Fibroblast of lung (primary cell): ENCODE data around the gene UBXN2A. TPM values are rescaled to one million over a fixed set of nuclear protein-coding genes. Genes with fewer than 3 reads are reported as not detected.
A peak's percentile ranks its signal among the peaks of the same experiment; 100 is the strongest.
"Not testable (repeated sequence)": the region's sequence is repeated elsewhere in the genome, so short reads cannot be mapped to it uniquely, and the experiment has no call there.

ENCODE experiments used
- DNase-seq, 2 donors: peaks; one replicate each; pipeline versions ENCODE4 v3.0.0 to v3.0.0-alpha.2; 2010; ENCODE audit warnings: low read depth in 2 of 2
- H2AFZ ChIP-seq: 2 replicates; pipeline ENCODE4 v1.5.1; 2012; ENCODE audit warnings: low read length, control low read depth, inconsistent platforms
- H3K27ac ChIP-seq: 2 replicates; pipeline ENCODE4 v1.5.1; 2011; ENCODE audit warnings: low read length, control low read depth; ENCODE audit not compliant: insufficient read depth
- H3K27me3 ChIP-seq: 2 replicates; pipeline ENCODE4 v1.5.1; 2011; ENCODE audit warnings: mild to moderate bottlenecking, low read length; ENCODE audit not compliant: control insufficient read depth, insufficient read depth
- H3K36me3 ChIP-seq: 2 replicates; pipeline ENCODE4 v1.5.1; 2011; ENCODE audit warnings: low read length; ENCODE audit not compliant: control insufficient read depth, insufficient read depth
- H3K4me1 ChIP-seq: 2 replicates; pipeline ENCODE4 v1.5.1; 2011; ENCODE audit warnings: low read length; ENCODE audit not compliant: control insufficient read depth, insufficient read depth; ENCODE audit errors: extremely low read depth
- H3K4me2 ChIP-seq: 2 replicates; pipeline ENCODE4 v1.5.1; 2011; ENCODE audit warnings: low read length, control low read depth; ENCODE audit not compliant: insufficient read depth; ENCODE audit errors: extremely low read depth
- H3K4me3 ChIP-seq, 4 experiments: fragments of 200-600 bp in 1 of 4; sonication (generic) in 1 of 4; replicated peaks in 1 of 4; 2 replicates each; pipeline ENCODE4 v1.5.1; 2011 to 2016; ENCODE audit warnings: low read length in 4 of 4, low read depth in 3 of 4, mild to moderate bottlenecking in 3 of 4, control low read depth in 2 of 4, inconsistent platforms in 1 of 4, mixed read lengths in 1 of 4; ENCODE audit not compliant: insufficient read depth in 1 of 4; ENCODE audit errors: control extremely low read depth in 1 of 4
- H3K79me2 ChIP-seq: 2 replicates; pipeline ENCODE4 v1.5.1; 2012; ENCODE audit warnings: mild to moderate bottlenecking, low read length, inconsistent platforms; ENCODE audit not compliant: control insufficient read depth, insufficient read depth
- H3K9ac ChIP-seq: 2 replicates; pipeline ENCODE4 v1.5.1; 2011; ENCODE audit warnings: mild to moderate bottlenecking, low read length, control low read depth; ENCODE audit not compliant: insufficient read depth
- H3K9me3 ChIP-seq: 2 replicates; pipeline ENCODE4 v1.5.1; 2012; ENCODE audit warnings: low read depth, low read length; ENCODE audit not compliant: control insufficient read depth, insufficient read depth
- H4K20me1 ChIP-seq: 2 replicates; pipeline ENCODE4 v1.5.1; 2011; ENCODE audit warnings: low read length; ENCODE audit not compliant: control insufficient read depth, insufficient read depth; ENCODE audit errors: extremely low read depth
- CTCF ChIP-seq, 2 donors: IDR thresholded peaks in 1 of 2; conservative IDR thresholded peaks in 1 of 2; 1 replicate in 1 of 2; 2 replicates in 1 of 2; pipeline ENCODE4 v1.5.1; 2011 to 2012; ENCODE audit warnings: low read length in 2 of 2, control low read depth in 1 of 2, inconsistent platforms in 1 of 2, low read depth in 1 of 2, mild to moderate bottlenecking in 1 of 2
- EZH2 ChIP-seq: IDR thresholded peaks from 2 replicates; pipeline ENCODE4 v1.5.1; 2012; ENCODE audit warnings: low read length, control low read depth, mild to moderate bottlenecking; ENCODE audit errors: missing control alignments
- polyA plus RNA-seq, 2 donors: library from polyadenylated mRNA; depleted of rRNA in 1 of 2; stranded (reverse) in 1 of 2; unstranded in 1 of 2; fragments of >200 nt; gene quantifications; 2 replicates each; pipeline ENCODE4 v1.2.1, GENCODE V29; 2011 to 2012; ENCODE audit warnings: missing spikeins in 1 of 2
- total RNA-seq: library from RNA; depleted of rRNA; stranded (reverse); fragments of >200 nt; gene quantifications from 2 replicates; pipeline ENCODE4 v1.2.1, GENCODE V29; 2014

Gene UBXN2A
- total and polyA plus RNA-seq, 2 donors (not counting 1 experiment from before 2014, with no cell fraction given), result 12.8 to 12.9 TPM

GRCh38 chr2:24010477-24011249, 70.4 kb downstream of the UBXN2A start:
- Histone ChIP-seq H3K27ac (no peak overlapping the region), H2AFZ (peak overlapping the region; percentile 44), H4K20me1 (no peaks in the 10 kb centered on the region), H3K4me2 (peak overlapping the region; percentile 78), H3K9ac (no peak overlapping the region), H3K27me3 (peaks cover 3% of the 10 kb centered on the region), H3K36me3 (no peaks in the 10 kb centered on the region), H3K79me2 (no peaks in the 10 kb centered on the region), H3K4me1 (no peaks in the 10 kb centered on the region), H3K4me3 (peak overlapping the region in 3 of 4 experiments; percentile 30 to 55 (median 35)), H3K9me3 (no peaks in the 10 kb centered on the region)
- TF ChIP-seq EZH2, result peak; percentile 54
- TF ChIP-seq CTCF (conservative IDR thresholded peaks at IDR 0.05 in 1 of 2, IDR thresholded peaks at IDR 0.05 in 1 of 2; ENCODE audit: low read depth in 1 of 2, low read length in 2 of 2), result no peak
- no peak for DNase-seq

GRCh38 chr2:24011250-24012104, 71.2 kb downstream of the UBXN2A start:
- TF ChIP-seq EZH2 (no peak), CTCF (conservative IDR thresholded peaks at IDR 0.05 in 1 of 2, IDR thresholded peaks at IDR 0.05 in 1 of 2; ENCODE audit: low read depth in 1 of 2, low read length in 2 of 2) (no peak)
- Histone ChIP-seq H4K20me1 (no peaks in the 10 kb centered on the region), H3K27me3 (peaks cover 3% of the 10 kb centered on the region), H3K27ac (no peak overlapping the region), H3K4me2 (no peak overlapping the region), H2AFZ (no peak overlapping the region), H3K9ac (no peak overlapping the region), H3K79me2 (no peaks in the 10 kb centered on the region), H3K9me3 (no peaks in the 10 kb centered on the region), H3K4me3 (no peak overlapping the region), H3K36me3 (no peaks in the 10 kb centered on the region), H3K4me1 (peaks cover 6% of the 10 kb centered on the region)
- DNase-seq, result no peak

- Histone ChIP-seq H3K4me3 (no peak overlapping the region), H3K4me1 (peaks cover 6% of the 10 kb centered on the region), H3K79me2 (no peaks in the 10 kb centered on the region), H3K9ac (no peak overlapping the region), H3K4me2 (no peak overlapping the region), H3K27ac (no peak overlapping the region), H2AFZ (no peak overlapping the region), H3K27me3 (peaks cover 3% of the 10 kb centered on the region), H3K9me3 (no peaks in the 10 kb centered on the region), H3K36me3 (no peaks in the 10 kb centered on the region), H4K20me1 (no peaks in the 10 kb centered on the region)
- no peak for DNase-seq
- no peak for TF ChIP-seq CTCF (conservative IDR thresholded peaks at IDR 0.05 in 1 of 2, IDR thresholded peaks at IDR 0.05 in 1 of 2; ENCODE audit: low read depth in 1 of 2, low read length in 2 of 2)
- no peak for TF ChIP-seq EZH2
These were observed 72.4 kb downstream of the UBXN2A start for GRCh38 chr2:24012521-24013188.

GRCh38 chr2:24014902-24015301, 74.6 kb downstream of the UBXN2A start:
- H3K4me1 ChIP-seq, H3K27me3 ChIP-seq, DNase-seq, H3K4me3 ChIP-seq, H3K36me3 ChIP-seq, H3K27ac ChIP-seq, H4K20me1 ChIP-seq, H3K9ac ChIP-seq, H3K9me3 ChIP-seq, H2AFZ ChIP-seq, H3K4me2 ChIP-seq, H3K79me2 ChIP-seq: not testable (repeated sequence)
